HG03469 (cell line): ENCODE results near the gene HP.

Experiments
- ATAC-seq: cut with Tn5 transposase; IDR thresholded peaks from one replicate; pipeline ENCODE4 v1.9.1; 2021; ENCODE audit warnings: mild to moderate bottlenecking, moderate library complexity, moderate number of reproducible peaks; ENCODE audit not compliant: unreplicated experiment

The HP gene

GRCh38 chr16:72083778-72084404 is 29.6 kb downstream of the HP start:
- ATAC-seq, result no peak

DNA sequence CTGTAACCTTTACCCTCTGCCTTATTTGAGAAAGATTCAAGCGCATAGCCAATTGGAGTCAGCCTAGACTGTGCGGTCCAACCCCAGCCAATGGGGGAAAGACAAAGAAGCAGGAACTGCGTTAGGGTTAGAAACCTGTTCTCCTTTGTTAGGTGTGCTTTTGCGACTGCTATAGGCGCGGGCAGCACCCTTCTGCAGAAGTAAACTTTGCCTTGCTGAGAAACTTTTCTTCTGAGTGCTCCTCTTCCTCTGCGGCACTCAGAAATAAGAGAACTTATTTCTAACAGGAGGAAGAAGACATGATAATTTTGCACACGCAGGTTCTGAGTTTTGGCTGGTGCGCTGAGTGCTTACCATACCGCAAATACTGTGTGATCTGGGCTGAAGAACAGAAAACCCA is 30.1 kb downstream of the HP start:
- ATAC-seq, result no peak

- ATAC-seq, result no peak
Observed at GRCh38 chr16:72085002-72085401, 30.7 kb downstream of the HP start.

- no peak for ATAC-seq
Observed at GRCh38 chr16:72091217-72091616, 36.9 kb downstream of the HP start.

GRCh38 chr16:72092832-72093447 is 38.6 kb downstream of the HP start:
- ATAC-seq, result no peak

DNA sequence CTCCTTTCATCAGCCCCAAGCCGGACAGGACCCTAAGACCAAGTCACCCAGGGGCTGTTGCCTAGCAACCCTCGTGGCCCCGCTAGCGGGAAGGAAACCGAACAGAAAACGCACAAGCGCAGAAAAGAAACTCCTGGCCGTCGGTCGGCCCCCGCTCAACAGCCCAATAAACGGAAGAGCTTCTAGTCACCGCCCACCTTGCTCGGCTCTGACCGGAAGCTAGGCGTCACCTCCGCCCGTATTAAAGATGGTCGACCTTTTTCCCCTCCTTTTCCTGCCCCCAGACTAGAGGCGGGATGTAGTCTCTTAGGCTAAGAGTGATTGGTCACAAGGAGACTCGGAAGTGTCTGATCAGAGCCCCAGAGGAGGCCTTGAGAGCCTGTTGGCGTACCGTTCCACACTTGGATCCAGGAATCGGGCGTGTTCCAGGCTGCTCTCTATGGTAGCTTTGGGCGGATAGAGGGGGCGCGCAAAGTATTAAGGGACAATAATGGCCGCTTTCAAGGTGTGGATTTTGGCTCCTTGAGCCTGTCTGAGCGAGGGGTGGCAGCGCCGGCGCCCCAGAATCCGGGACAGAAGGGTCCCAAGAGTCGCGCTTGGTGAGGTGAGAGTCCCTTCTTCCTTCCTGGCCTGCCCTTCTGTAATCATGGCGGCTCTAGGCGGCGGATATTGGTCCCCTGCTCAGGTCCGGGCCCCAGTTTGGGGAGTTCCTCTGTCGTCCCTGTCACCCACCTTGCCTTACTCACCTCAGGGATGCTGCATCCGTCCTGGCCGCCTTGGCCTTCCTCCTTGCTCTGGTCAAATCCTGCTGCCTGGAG is 39.4 kb downstream of the HP start, which contains the start of the genes DHX38 and TXNL4B:
DHX38 (plus strand) TSS at position 400 of the 818 bp plus-strand sequence. CDS start 2,311 bp downstream, outside the sequence.
TXNL4B (minus strand) TSS at position 173 of the 818 bp plus-strand sequence. CDS start 2,871 bp downstream, outside the sequence.
- ATAC-seq, result peak; percentile 97

DNA sequence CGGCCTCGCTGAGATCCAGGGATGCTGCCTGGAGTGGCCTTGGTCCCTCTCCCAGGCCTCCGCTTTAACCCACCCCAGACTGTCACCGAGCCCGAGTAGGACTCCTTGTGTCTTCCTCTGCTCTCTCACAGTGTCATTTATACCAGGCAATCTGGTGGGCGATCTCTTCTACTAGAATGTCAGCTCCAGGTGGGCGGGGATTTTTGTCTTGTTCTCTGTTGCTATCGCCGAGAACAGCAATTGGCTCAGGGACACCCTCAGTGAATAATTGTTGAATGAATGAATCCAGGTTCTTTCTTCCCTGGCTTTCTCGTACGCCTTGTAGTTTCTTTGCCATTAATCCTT is 39.9 kb downstream of the HP start:
- no peak for ATAC-seq

- ATAC-seq, result no peak
Observed at GRCh38 chr16:72098936-72099335, 44.6 kb downstream of the HP start.

GRCh38 chr16:72099377-72099818 is 45.1 kb downstream of the HP start:
- peak; percentile 70 for ATAC-seq

GRCh38 chr16:72101195-72101594 is 46.9 kb downstream of the HP start:
- no peak for ATAC-seq

GRCh38 chr16:72104905-72105304 is 50.6 kb downstream of the HP start:
- no peak for ATAC-seq

DNA sequence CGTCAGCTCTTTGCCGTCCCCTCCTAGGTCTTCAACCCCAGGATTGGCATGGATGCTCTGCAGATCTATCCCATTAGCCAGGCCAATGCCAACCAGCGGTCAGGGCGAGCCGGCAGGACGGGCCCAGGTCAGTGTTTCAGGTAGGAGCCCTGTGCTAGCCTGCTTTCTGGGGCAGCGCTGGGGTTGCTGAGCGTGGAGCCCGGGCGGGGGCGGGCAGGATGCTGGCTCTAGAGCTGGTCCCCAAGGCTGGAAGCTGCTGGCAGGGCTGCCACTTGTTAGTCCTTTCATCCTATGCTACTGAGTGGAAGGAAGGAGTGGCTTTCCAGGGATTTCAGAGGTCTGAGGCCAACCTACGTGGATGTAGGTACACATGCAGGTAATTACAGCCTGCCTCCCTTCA is 51.7 kb downstream of the HP start:
- no peak for ATAC-seq

GRCh38 chr16:72107371-72107770 is 53.1 kb downstream of the HP start:
- ATAC-seq, result no peak

GRCh38 chr16:72108353-72109102 is 54.2 kb downstream of the HP start:
- ATAC-seq, result no peak

GRCh38 chr16:72109300-72109699 is 55.0 kb downstream of the HP start:
- ATAC-seq, result no peak

- no peak for ATAC-seq
Observed at GRCh38 chr16:72109966-72110530, 55.7 kb downstream of the HP start.
